HG03342 (cell line): Measurements from ENCODE around the gene OR2AT4.

Experiments used
- ATAC-seq: cut with Tn5 transposase; IDR thresholded peaks from one replicate; pipeline ENCODE4 v1.9.1; 2021; ENCODE audit warnings: mild to moderate bottlenecking, moderate library complexity; ENCODE audit not compliant: unreplicated experiment

OR2AT4 gene

GRCh38 chr11:75031771-75032549 lies 64.7 kb downstream of the OR2AT4 start:
- ATAC-seq, result no peak
